IPS-20b (cell line): ENCODE data around the gene MDP1.

ENCODE experiments used
- H3K27ac ChIP-seq: one replicate; pipeline ENCODE4 v1.5.1; 2013; ENCODE audit warnings: low read length
- H3K27me3 ChIP-seq: 2 replicates; pipeline ENCODE4 v1.6.1; 2013; ENCODE audit warnings: mild to moderate bottlenecking, low read length, inconsistent platforms; ENCODE audit not compliant: insufficient read depth
- H3K36me3 ChIP-seq: 2 replicates; pipeline ENCODE4 v1.6.1; 2013; ENCODE audit warnings: low read depth, mild to moderate bottlenecking, inconsistent platforms, low read length, moderate library complexity; ENCODE audit not compliant: insufficient read depth
- H3K4me1 ChIP-seq: 2 replicates; pipeline ENCODE4 v1.6.1; 2013; ENCODE audit warnings: mild to moderate bottlenecking, control low read depth, inconsistent platforms, low read length, moderate library complexity; ENCODE audit not compliant: insufficient read depth
- H3K4me3 ChIP-seq: 2 replicates; pipeline ENCODE4 v1.5.1; 2013; ENCODE audit warnings: mild to moderate bottlenecking, low read length, inconsistent platforms
- H3K9ac ChIP-seq: 2 replicates; pipeline ENCODE4 v1.6.1; 2013; ENCODE audit warnings: low read depth, mild to moderate bottlenecking, inconsistent platforms, low read length, moderate library complexity
- H3K9me3 ChIP-seq: 2 replicates; pipeline ENCODE4 v1.6.1; 2013; ENCODE audit warnings: mild to moderate bottlenecking, low read depth, low read length, inconsistent platforms; ENCODE audit not compliant: insufficient read depth

Gene MDP1

DNA sequence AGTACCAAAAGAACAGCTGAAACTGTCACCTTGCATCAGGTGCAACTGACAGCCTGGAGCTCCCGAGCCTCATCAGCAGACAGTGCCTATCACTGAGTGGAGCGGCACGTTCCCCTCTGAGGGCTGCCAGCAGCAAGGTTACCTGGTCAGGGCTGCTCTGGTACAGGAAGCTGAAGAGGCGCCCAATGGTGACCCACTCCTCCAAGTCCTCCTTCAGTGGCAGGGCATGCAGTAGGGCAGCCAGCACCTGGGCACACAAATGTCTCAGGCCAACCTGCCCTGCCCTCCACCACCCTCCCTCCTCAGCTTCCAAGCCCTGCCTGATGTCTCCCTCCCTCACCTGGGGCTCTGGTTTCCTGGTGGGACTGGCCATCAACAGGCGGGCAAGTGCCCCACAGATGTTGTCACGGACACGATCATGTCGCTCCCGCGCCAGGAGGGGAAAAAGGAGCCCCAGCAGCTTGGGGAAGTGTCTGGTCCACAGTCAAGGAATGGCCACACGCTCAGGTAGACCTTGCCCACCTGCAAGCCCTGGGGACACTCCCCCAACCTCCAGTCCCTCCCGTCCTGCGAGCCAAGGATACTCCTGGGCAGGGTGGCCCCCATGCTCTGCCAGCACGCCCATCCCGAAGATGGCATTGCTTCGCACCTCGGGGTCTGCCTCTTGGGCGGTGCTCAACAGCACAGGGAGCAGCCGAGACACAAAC is 34.3 kb downstream of the MDP1 start:
- H3K27me3 ChIP-seq = no peaks in the 10 kb centered on the region
- peaks cover 79% of the 10 kb centered on the region for H3K36me3 ChIP-seq
- H3K4me1 ChIP-seq = no peaks in the 10 kb centered on the region
- H3K9me3 ChIP-seq = no peaks in the 10 kb centered on the region
- no peak overlapping the region for H3K27ac ChIP-seq
- no peak overlapping the region for H3K9ac ChIP-seq
- H3K4me3 ChIP-seq = no peak overlapping the region

DNA sequence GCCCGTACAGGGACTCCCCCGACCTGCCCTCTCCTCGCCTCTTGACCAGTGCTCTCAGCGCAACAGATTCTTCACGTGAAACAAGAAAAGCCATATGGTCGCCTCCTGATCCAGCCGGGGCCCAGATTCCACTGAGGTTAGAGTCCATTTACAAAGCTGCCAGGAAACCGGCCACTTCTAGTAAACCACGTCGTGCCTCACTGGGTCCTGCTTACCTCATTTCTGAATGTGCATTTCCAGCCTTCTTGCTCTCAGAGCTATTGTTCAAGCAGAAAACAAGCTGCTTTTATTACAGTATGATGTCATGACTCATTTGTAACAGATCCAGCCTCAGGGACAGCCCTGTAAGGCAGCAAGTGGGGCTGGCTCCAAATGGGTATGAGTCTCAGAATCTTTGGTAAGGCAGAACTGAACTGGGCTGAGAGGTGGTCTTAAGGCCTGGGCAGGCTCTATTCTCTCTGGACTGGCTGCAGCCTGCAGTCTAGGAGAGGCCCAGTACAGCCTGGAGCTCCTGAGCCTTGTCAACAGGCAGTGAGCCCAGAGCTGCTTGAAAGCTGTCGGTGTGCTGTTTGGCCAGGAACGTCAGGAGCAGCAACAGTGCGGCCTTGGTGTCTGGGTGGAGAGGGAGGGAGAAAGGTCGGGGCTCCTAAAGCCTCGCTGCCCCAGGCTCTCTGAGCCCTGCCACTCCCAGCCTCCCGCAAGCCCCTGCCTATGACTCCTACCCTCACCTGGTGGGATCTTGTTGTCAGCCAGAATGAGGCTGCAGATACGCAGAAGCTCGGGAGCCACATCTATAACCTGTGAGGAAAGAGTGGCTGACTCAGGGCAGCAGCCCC is 35.7 kb downstream of the MDP1 start:
- Histone ChIP-seq H3K27me3 (no peaks in the 10 kb centered on the region), H3K4me3 (no peak overlapping the region), H3K27ac (no peak overlapping the region), H3K4me1 (no peaks in the 10 kb centered on the region), H3K9me3 (no peaks in the 10 kb centered on the region), H3K36me3 (peaks cover 66% of the 10 kb centered on the region), H3K9ac (no peak overlapping the region)

DNA sequence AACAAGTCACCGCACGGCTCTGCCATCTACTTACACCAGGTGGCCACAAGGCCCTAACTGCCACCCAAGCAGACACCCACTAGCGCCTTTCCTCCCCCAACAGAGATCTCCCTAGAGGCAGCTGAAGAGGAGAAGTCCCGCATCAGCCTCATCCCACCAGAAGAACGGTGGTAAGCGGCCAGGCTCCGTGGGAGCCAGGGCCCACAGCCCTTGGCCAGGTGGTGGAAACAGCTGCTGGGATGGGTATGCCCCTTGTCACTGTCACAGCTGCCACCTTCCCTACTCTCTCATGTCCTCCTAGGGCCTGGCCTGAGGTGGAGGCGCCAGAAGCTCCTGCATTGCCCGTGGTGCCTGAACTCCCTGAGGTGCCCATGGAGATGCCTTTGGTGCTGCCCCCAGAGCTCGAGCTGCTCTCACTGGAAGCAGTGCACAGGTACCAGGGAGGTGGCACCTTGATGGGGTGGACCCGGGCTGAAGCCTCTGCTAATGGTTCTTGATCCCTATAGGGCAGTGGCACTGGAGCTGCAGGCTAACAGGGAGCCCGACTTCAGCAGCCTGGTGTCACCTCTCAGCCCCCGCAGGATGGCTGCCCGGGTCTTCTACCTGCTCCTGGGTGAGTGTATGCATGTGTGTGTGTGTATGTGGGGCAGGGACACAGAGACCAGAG is 36.4 kb downstream of the MDP1 start:
- Histone ChIP-seq H3K4me3 (no peak overlapping the region), H3K36me3 (peaks cover 58% of the 10 kb centered on the region), H3K27ac (no peak overlapping the region), H3K9me3 (no peaks in the 10 kb centered on the region), H3K27me3 (no peaks in the 10 kb centered on the region), H3K4me1 (no peaks in the 10 kb centered on the region), H3K9ac (no peak overlapping the region)

DNA sequence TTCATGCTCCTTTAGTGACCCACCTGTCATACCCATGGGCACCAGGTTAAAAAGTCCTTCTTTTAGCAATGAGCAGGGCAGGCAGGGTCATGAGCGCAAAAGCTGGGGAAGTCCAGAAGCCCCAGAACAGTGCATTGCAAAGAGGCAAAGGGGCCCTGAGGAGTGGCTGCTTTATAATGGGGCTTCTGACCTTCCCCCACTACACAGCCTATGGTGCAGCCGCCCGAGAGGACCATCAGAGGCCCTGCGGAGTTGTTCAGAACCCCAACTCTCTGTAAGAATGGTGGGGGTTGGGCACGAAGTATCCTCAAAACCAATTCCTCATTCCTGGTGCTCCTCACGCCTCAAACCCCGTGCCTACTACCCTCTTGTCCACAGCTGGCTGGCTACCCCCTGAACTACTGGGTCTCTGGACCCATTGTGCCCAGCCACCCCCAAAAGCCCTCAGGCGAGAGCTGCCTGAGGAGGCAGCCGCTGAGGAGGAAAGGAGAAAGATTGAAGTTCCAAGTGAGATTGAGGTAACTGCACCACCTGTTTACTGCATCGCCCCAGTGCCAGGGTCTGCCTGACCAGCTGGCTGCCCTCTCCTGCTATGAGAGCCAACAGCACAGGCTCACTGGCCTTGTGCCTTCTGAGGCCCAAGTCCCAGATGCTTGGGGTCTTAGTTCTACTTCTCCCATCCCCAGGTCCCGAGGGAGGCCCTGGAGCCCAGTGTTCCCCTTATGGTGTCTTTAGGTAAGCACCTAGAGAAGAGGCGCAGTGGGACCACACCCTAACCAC is 37.3 kb downstream of the MDP1 start:
- Histone ChIP-seq H3K27ac (no peak overlapping the region), H3K36me3 (peaks cover 51% of the 10 kb centered on the region), H3K4me1 (no peaks in the 10 kb centered on the region), H3K4me3 (no peak overlapping the region), H3K27me3 (no peaks in the 10 kb centered on the region), H3K9me3 (no peaks in the 10 kb centered on the region), H3K9ac (no peak overlapping the region)

DNA sequence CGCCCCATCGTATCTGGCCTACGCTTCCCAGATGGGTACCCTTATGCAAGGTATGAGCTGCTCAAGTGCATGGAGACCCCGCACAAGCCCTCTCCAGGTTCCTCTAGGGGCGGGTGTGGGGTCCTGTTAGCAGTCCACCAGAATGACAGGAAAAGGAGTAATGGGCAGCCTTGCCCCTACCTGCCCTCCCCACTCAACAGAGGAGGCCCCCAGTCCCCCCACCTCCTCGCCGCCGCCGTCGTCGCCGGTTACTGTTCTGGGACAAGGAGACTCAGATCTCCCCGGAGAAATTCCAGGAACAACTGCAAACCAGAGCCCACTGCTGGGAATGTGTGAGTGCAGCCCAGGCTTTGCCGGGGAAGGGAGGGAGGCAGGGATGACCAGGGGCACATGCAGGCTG is 38.0 kb downstream of the MDP1 start:
- Histone ChIP-seq H3K4me3 (no peak overlapping the region), H3K27me3 (no peaks in the 10 kb centered on the region), H3K4me1 (no peaks in the 10 kb centered on the region), H3K27ac (no peak overlapping the region), H3K36me3 (peaks cover 44% of the 10 kb centered on the region), H3K9ac (no peak overlapping the region), H3K9me3 (no peaks in the 10 kb centered on the region)

DNA sequence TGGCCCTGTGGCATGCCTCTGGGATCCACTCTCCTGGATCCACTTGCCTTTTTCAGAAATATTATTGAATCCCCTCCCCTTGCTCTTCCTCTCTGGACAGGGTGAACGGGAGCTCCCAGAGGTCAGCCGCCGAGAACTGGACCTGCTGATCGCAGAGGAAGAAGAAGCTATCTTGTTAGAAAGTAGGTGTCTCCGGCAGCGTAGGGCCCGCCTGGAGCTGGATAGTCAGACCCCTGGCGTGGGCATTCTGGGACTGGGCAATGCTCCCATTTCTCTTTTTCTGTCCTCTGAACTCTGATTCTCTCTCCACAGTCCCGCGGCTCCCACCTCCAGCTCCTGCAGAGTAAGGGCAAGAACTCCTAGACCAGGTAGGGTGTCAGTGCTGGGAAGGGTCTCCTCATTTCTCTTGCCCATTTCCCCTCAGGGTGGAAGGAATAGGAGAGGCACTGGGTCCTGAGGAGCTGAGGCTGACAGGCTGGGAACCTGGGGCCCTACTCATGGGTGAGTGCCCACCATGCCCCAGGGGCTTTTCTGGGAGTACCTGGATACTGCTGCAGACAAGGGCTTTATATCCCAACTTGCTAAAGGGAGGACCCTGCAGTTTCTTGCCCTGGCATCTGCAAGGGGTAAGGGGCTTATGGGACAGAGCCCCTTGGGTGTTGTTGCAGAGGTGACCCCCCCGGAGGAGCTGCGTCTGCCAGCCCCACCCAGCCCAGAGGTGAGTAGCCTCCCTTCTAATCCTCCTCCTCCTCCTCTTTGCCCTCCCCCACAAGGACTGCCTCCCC is 38.6 kb downstream of the MDP1 start:
- H3K27ac ChIP-seq = no peak overlapping the region
- peaks cover 37% of the 10 kb centered on the region for H3K36me3 ChIP-seq
- no peaks in the 10 kb centered on the region for H3K4me1 ChIP-seq

DNA sequence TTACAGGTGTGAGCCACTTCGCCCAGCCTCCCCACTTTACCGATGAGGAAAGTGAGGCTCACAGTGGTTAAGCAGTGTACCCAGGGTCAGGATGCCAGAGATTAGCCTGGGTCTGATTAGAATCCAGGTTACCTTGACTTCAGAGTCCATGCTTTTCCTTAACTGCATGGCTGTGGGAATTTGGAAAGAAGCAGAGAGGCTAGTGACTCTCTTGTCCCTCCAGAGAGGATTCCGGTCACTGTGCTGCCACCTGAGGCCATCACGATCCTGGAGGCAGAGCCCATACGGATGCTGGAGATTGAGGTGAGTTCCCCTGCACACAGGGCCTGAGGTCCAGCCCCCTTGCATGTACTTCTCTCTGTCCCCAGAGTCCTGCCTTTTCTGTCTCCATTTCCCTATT is 39.3 kb downstream of the MDP1 start:
- Histone ChIP-seq H3K4me1 (no peaks in the 10 kb centered on the region), H3K9ac (no peak overlapping the region), H3K27ac (no peak overlapping the region), H3K36me3 (peaks cover 31% of the 10 kb centered on the region), H3K4me3 (no peak overlapping the region), H3K27me3 (no peaks in the 10 kb centered on the region), H3K9me3 (no peaks in the 10 kb centered on the region)

More for the DNA sequence above, 38.6 kb downstream of the MDP1 start:
- H3K9ac ChIP-seq = no peak overlapping the region
- no peaks in the 10 kb centered on the region for H3K27me3 ChIP-seq
- H3K9me3 ChIP-seq = no peaks in the 10 kb centered on the region
- H3K4me3 ChIP-seq = no peak overlapping the region

DNA sequence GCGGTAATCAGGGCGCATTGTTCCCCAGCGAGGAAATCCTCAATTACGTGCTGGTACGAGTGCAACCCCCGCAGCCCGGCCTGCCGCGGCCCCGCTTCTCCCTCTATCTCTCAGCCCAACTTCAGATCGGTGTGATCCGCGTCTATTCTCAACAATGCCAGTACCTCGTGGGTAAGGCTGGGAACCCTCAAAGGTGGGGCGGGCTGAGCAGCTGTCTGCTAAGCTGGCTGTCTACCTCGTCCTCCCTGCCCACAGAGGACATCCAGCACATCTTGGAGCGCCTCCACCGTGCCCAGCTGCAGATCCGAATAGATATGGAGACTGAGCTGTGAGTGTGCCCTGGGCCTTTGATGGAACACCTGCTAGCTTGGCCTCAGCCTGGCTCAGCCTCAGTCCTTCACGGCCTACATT is 43.0 kb downstream of the MDP1 start:
- Histone ChIP-seq H3K9ac (no peak overlapping the region), H3K36me3 (no peaks in the 10 kb centered on the region), H3K4me1 (no peaks in the 10 kb centered on the region), H3K27ac (no peak overlapping the region), H3K9me3 (no peaks in the 10 kb centered on the region), H3K27me3 (no peaks in the 10 kb centered on the region), H3K4me3 (no peak overlapping the region)

DNA sequence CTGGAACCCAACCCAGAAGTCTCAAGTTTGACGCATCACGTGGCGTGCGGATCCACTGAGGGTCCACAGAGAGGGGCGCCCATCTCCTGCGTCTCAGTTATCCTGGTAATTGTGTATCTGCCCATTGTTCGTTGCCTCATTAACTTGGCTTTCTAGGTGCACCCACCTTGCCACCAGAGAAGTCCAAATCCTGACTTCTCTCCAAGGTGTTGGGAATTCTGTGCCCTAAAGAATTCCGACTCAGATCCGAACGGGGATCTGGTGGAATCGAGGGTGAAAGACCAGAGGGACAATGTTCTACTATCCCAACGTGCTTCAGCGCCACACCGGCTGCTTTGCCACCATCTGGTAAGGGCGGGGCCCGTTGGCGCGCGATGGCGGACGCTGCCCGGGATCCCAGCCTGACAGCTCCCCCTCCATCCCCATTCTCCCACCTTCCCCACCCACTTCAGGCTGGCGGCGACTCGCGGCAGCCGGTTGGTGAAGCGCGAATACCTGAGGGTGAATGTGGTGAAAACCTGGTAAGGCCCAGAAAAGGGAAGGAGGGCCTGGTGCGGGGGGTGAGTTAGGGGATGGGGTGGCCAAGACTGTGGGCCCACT is 43.5 kb downstream of the MDP1 start:
- H3K9ac ChIP-seq = no peak overlapping the region
- H3K4me3 ChIP-seq = no peak overlapping the region
- H3K4me1 ChIP-seq = no peaks in the 10 kb centered on the region
- no peaks in the 10 kb centered on the region for H3K36me3 ChIP-seq
- H3K27ac ChIP-seq = no peak overlapping the region
- no peaks in the 10 kb centered on the region for H3K27me3 ChIP-seq
- H3K9me3 ChIP-seq = no peaks in the 10 kb centered on the region

DNA sequence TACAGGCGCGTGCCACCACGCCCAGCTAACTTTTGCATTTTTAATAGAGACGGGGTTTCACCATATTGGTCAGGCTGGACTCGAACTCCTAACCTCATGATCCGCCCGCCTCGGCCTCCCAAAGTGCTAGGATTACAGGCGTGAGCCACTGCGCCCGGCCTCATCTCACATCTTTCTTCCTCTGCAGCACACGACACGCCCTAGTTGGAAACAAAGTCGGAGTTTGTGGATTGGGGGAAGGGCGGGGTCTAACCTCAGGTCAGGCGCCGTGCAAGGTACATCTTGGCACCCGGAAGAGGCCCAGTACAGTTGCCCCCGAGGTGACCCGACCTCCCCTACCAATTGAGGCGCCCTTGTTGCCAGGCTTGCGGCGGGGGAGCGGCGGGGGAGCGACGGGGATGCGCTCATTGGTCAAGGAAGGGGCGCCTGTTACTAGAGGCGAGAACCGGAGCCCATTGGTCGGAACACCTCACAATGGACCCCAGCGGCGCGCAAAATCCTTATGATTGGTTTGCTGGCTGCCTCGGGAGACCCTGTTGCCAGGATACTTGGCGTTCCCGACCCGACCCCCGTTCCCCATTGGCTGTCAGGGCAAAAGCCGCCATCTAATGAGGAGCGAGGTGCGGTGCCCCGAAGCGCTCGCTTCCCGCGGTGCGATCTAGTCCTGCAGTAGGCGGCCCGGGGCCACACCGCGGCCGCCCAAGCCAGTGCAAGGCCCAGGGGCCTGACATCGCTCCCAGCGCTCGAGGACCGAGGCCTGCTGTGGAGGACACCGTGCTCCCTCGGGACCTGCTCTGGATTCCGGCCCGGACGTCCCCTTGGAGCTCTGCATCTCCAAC is 44.2 kb downstream of the MDP1 start, which contains the start of gene REC8:
TSS of gene REC8 (plus strand) at position 659 of the 839 bp plus-strand sequence. CDS start 473 bp downstream, outside the sequence.
- 0 out of 2 replicates have a peak, but pooled peaks cover under 1% of the 10 kb centered on the region for H3K36me3 ChIP-seq
- no peaks in the 10 kb centered on the region for H3K9me3 ChIP-seq
- no peak within 1 kb of the TSS for H3K4me3 ChIP-seq
- no peaks in the 10 kb centered on the region for H3K27me3 ChIP-seq
- H3K27ac ChIP-seq = no peak within 1 kb of the TSS
- no peaks in the 10 kb centered on the region for H3K4me1 ChIP-seq
- no peak within 1 kb of the TSS for H3K9ac ChIP-seq
